PC-3 (cell line): ENCODE data around the gene ANP32D. TPM values are rescaled to one million over a fixed set of nuclear protein-coding genes. Genes with fewer than 3 reads are reported as not detected.
"Not testable (repeated sequence)": the region's sequence is repeated elsewhere in the genome, so short reads cannot be mapped to it uniquely, and the experiment has no call there.

Source experiments
- ATAC-seq: fragments of 200-7000 bp; cut with Tn5 transposase; 2 replicates; pipeline ENCODE4 v1.9.1; 2020; ENCODE audit warnings: mild to moderate bottlenecking, moderate library complexity
- BruUV-seq: library from RNA; stranded (reverse); fragments of 400-500 nt; replicated peaks from 2 replicates; lab custom pipeline; 2021; lab: Mats Ljungman, UMichigan
- CTCF ChIA-PET: fragments of 300-600 bp; sonication (Branson Sonifier 250); formaldehyde crosslinking; loops from one replicate; lab custom pipeline; 2022; ENCODE audit warnings: antibody characterized with exemption; lab: Charles Lee
- POLR2A ChIA-PET: fragments of 300-600 bp; sonication (Branson Sonifier 250); formaldehyde crosslinking; loops from one replicate; lab custom pipeline; 2022; ENCODE audit warnings: antibody characterized with exemption; ENCODE audit not compliant: unreplicated experiment; lab: Charles Lee
- DNase-seq: peaks from one replicate; pipeline ENCODE4 v3.0.0-alpha.2; 2015
- H2AFZ ChIP-seq: fragments of 300-600 bp; sonication (generic); 2 replicates; pipeline ENCODE4 v1.6.0; 2016; ENCODE audit warnings: antibody characterized with exemption, low read length
- H3F3A ChIP-seq: fragments of 300-600 bp; sonication (generic); one replicate; pipeline ENCODE4 v1.6.0; 2017; ENCODE audit warnings: antibody characterized with exemption, low read length, control low read depth, mild to moderate bottlenecking; ENCODE audit not compliant: unreplicated experiment
- H3K27ac ChIP-seq: fragments of 300-600 bp; sonication (generic); 2 replicates; pipeline ENCODE4 v1.5.1; 2016; ENCODE audit warnings: mild to moderate bottlenecking, low read length
- H3K27me3 ChIP-seq: fragments of 300-600 bp; sonication (generic); 2 replicates; pipeline ENCODE4 v1.6.1; 2016; ENCODE audit warnings: low read length, mixed read lengths
- H3K36me3 ChIP-seq: fragments of 300-600 bp; sonication (generic); 2 replicates; pipeline ENCODE4 v1.6.1; 2016; ENCODE audit warnings: low read depth, mixed run types, low read length, mixed read lengths
- H3K4me1 ChIP-seq: fragments of 300-600 bp; sonication (generic); 2 replicates; pipeline ENCODE4 v1.5.1; 2016; ENCODE audit warnings: low read length; ENCODE audit not compliant: insufficient read depth
- H3K4me2 ChIP-seq: fragments of 300-600 bp; sonication (generic); 2 replicates; pipeline ENCODE4 v1.6.0; 2016; ENCODE audit warnings: low read length
- H3K4me3 ChIP-seq: fragments of 300-600 bp; sonication (generic); 2 replicates; pipeline ENCODE4 v1.5.1; 2016; ENCODE audit warnings: mild to moderate bottlenecking, low read length, mixed read lengths
- H3K79me2 ChIP-seq: fragments of 300-600 bp; sonication (generic); 2 replicates; pipeline ENCODE4 v1.6.1; 2017; ENCODE audit warnings: low read length, mixed read lengths
- H3K9ac ChIP-seq: fragments of 300-600 bp; sonication (generic); 2 replicates; pipeline ENCODE4 v1.6.0; 2016; ENCODE audit warnings: mild to moderate bottlenecking, low read length
- H3K9me2 ChIP-seq: fragments of 300-600 bp; sonication (generic); replicated peaks from 2 replicates; pipeline ENCODE4 v1.6.1; 2016; ENCODE audit warnings: mixed run types, low read length, mixed read lengths
- H3K9me3 ChIP-seq: fragments of 300-600 bp; sonication (generic); 2 replicates; pipeline ENCODE4 v1.6.1; 2016; ENCODE audit warnings: low read length, mixed read lengths
- H4K20me1 ChIP-seq: fragments of 300-600 bp; sonication (generic); 2 replicates; pipeline ENCODE4 v1.6.1; 2016; ENCODE audit warnings: low read length, mixed read lengths
- EZH2 ChIP-seq: fragments of 300-600 bp; sonication (generic); IDR thresholded peaks from one replicate; pipeline ENCODE4 v1.6.1; 2017; ENCODE audit warnings: antibody characterized with exemption, mild to moderate bottlenecking, low read length; ENCODE audit not compliant: unreplicated experiment
- EZH2phosphoT487 ChIP-seq: fragments of 300-600 bp; sonication (generic); IDR thresholded peaks from 2 replicates; pipeline ENCODE4 v1.6.1; 2018; ENCODE audit warnings: mild to moderate bottlenecking, antibody characterized with exemption, low read length, borderline replicate concordance
- intact Hi-C: fragments of 100-400 bp; cut with micrococcal nuclease; formaldehyde crosslinking; loops from 2 replicates; pipeline ENCODE4 v1.9.0; 2023
- total RNA-seq: library from RNA; depleted of rRNA; stranded (reverse); fragments of >200 nt; gene quantifications from 2 replicates; pipeline ENCODE4 v1.2.3, GENCODE V29; 2014
- TF ChIP-seq, protein P1 (sequence below): fragments of 300-600 bp; sonication (generic); conservative IDR thresholded peaks from 2 replicates; pipeline ENCODE4 v1.5.1; 2017; ENCODE audit warnings: antibody characterized with exemption, low read depth, mild to moderate bottlenecking, low read length

Gene ANP32D
- total RNA-seq, 1 experiment from 2014 or later = not detected

DNA sequence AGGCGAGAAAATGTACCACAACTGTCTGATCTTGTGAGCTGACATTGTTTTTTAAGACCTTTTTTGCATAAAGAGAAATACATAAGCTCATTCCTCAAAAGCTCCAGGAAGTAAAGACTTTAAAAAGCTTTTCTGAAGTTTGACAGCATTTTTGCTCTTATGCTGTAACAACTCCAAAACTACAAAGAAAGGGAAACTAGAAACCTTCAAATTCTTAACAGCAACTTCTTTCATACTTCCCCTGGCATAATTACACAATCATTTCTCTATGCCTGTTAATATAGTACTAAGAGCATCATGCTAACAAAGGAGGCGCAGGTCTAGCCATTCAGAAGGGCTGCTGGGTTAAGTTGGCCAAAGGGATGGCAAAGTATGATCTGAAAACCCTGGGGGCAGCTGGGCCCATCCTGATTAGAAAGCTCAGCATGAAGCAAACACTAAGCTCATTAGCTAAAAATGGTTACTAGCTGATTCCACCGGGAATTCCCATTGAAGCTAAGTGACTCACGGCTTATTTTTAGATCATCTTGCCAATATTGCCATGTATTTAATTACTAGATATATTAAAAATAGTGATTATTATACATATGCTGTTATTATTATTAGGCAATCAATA lies 26.1 kb upstream of the ANP32D start:
- DNase-seq = no peak
- CTCF ChIA-PET = no interaction called here
- H2AFZ ChIP-seq = no peak overlapping the region

DNA sequence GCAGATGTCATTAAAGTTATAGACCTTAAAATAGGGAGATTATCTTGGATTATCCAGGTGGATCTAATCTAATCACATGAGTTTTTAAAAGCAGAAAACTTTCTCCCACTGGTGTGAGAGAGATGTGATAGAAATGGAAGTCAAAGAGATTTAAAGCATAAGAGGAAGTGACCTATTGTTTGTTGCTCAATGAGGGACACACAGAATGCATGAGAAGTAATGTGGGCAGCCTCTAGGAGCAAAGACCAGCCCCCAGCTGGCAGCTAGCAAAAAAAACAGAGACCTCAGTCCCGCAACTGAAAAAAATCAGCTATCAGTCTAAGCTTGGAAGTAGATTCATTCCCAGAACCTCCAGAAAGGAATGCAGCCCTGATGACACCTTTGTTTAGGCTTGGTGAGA lies 24.6 kb upstream of the ANP32D start:
- Histone ChIP-seq H4K20me1 (no peaks in the 10 kb centered on the region), H3K4me3 (no peak overlapping the region), H3K9ac (no peak overlapping the region), H3K36me3 (no peaks in the 10 kb centered on the region), H3K9me3 (no peaks in the 10 kb centered on the region), H3K4me2 (no peak overlapping the region), H3K9me2 (no peaks in the 10 kb centered on the region), H3K79me2 (no peaks in the 10 kb centered on the region), H2AFZ (no peak overlapping the region), H3K4me1 (no peaks in the 10 kb centered on the region), H3K27ac (no peak overlapping the region), H3F3A (no peaks in the 10 kb centered on the region), H3K27me3 (peaks cover 53% of the 10 kb centered on the region)
- ChIA-PET POLR2A (no interaction called here), CTCF (no interaction called here)
- intact Hi-C loops = no loop called here
- no peak for DNase-seq
- ATAC-seq = no peak
- TF ChIP-seq, protein P1, sequence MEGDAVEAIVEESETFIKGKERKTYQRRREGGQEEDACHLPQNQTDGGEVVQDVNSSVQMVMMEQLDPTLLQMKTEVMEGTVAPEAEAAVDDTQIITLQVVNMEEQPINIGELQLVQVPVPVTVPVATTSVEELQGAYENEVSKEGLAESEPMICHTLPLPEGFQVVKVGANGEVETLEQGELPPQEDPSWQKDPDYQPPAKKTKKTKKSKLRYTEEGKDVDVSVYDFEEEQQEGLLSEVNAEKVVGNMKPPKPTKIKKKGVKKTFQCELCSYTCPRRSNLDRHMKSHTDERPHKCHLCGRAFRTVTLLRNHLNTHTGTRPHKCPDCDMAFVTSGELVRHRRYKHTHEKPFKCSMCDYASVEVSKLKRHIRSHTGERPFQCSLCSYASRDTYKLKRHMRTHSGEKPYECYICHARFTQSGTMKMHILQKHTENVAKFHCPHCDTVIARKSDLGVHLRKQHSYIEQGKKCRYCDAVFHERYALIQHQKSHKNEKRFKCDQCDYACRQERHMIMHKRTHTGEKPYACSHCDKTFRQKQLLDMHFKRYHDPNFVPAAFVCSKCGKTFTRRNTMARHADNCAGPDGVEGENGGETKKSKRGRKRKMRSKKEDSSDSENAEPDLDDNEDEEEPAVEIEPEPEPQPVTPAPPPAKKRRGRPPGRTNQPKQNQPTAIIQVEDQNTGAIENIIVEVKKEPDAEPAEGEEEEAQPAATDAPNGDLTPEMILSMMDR = no peak
- no peak for TF ChIP-seq EZH2phosphoT487
- no peak for TF ChIP-seq EZH2
- BruUV-seq = no TSS peak

More for the DNA sequence above, 26.1 kb upstream of the ANP32D start:
- H3K9me3 ChIP-seq = no peaks in the 10 kb centered on the region
- H3K4me1 ChIP-seq = no peaks in the 10 kb centered on the region
- ATAC-seq = no peak
- no peak overlapping the region for H3K4me3 ChIP-seq
- TF ChIP-seq EZH2 (no peak), EZH2phosphoT487 (no peak)
- TF ChIP-seq, protein P1 = no peak
- no peaks in the 10 kb centered on the region for H3K9me2 ChIP-seq
- H3K36me3 ChIP-seq = no peaks in the 10 kb centered on the region
- H3K27me3 ChIP-seq = peaks cover 58% of the 10 kb centered on the region
- H3K9ac ChIP-seq = no peak overlapping the region
- H3K4me2 ChIP-seq = no peak overlapping the region
- no TSS peak for BruUV-seq
- no peaks in the 10 kb centered on the region for H4K20me1 ChIP-seq
- no peak overlapping the region for H3K27ac ChIP-seq
- intact Hi-C loops = no loop called here
- POLR2A ChIA-PET = interaction anchor here (0.6 kb wide), 1 partner anchor 123 kb away, joined by 6 read pairs; no protein-coding TSS in a partner anchor
- no peaks in the 10 kb centered on the region for H3F3A ChIP-seq
- H3K79me2 ChIP-seq = no peaks in the 10 kb centered on the region

DNA sequence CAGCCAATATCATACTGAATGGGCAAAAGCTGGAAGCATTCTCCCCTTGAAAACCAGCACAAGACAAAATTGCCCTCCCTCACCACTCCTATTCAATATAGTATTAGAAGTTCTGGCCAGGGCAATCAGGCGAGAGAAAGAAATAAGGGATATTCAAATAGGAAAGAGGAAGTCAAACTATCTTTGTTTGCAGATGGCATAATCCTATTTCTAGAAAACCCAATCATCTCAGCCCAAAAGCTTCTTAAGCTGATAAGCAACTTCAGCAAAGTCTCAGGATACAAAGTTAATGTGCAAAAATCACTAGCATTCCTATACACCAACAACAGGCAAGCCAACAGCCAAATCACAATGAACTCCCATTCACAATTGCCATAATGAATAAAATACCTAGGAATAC lies 21.0 kb upstream of the ANP32D start:
- H2AFZ ChIP-seq = no peak overlapping the region
- no peaks in the 10 kb centered on the region for H3K9me3 ChIP-seq
- DNase-seq = no peak
- no peaks in the 10 kb centered on the region for H3F3A ChIP-seq
- no peaks in the 10 kb centered on the region for H3K36me3 ChIP-seq
- H3K4me1 ChIP-seq = no peaks in the 10 kb centered on the region
- no peaks in the 10 kb centered on the region for H3K9me2 ChIP-seq
- no peak for ATAC-seq
- H4K20me1 ChIP-seq = no peaks in the 10 kb centered on the region
- ChIA-PET POLR2A (no interaction called here), CTCF (no interaction called here)
- no peak for TF ChIP-seq EZH2
- TF ChIP-seq, protein P1 = no peak
- no peak for TF ChIP-seq EZH2phosphoT487
- H3K27me3 ChIP-seq = peaks cover 27% of the 10 kb centered on the region
- BruUV-seq = no TSS peak
- no peaks in the 10 kb centered on the region for H3K79me2 ChIP-seq
- intact Hi-C loops = loop anchor here (10.0 kb wide), 1 partner anchor 257 kb away; no protein-coding TSS in a partner anchor
- no peak overlapping the region for H3K9ac ChIP-seq
- H3K27ac ChIP-seq = no peak overlapping the region
- no peak overlapping the region for H3K4me2 ChIP-seq
- no peak overlapping the region for H3K4me3 ChIP-seq

DNA sequence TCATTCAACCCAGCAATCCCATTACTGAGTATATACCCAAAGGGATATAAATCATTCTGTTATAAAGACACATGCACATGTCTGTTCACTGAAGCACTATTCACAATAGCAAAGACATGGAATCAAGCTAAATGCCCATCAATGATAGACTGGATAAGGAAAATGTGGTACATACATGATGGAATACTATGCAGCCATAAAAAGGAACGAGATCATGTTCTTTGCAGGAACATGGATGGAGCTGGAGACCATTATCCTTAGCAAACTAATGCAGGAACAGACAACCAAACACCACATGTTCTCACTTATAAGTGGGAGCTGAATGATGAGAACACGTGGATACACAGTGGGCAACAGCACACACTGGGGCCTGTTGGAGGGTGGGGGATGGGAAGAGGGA lies 19.4 kb upstream of the ANP32D start:
- POLR2A ChIA-PET, H3K4me3 ChIP-seq, H3K4me1 ChIP-seq, H3K9me3 ChIP-seq, H3K9me2 ChIP-seq, H3K36me3 ChIP-seq, H3K79me2 ChIP-seq, H3F3A ChIP-seq, ATAC-seq, H4K20me1 ChIP-seq, H3K27ac ChIP-seq, DNase-seq, BruUV-seq, H3K4me2 ChIP-seq, H2AFZ ChIP-seq, H3K9ac ChIP-seq: not testable (repeated sequence)
- intact Hi-C loops = loop anchor here (10.0 kb wide), 1 partner anchor 258 kb away; no protein-coding TSS in a partner anchor
- peaks cover 28% of the 10 kb centered on the region for H3K27me3 ChIP-seq
- CTCF ChIA-PET = interaction anchor here (0.6 kb wide), 1 partner anchor 161 kb away, joined by 3 read pairs; no protein-coding TSS in a partner anchor
